Thymus (tissue), 11 donors: ENCODE results near the gene BLMH. TPM values are rescaled to one million over a fixed set of nuclear protein-coding genes. Genes with fewer than 3 reads are reported as not detected.
"Not testable (repeated sequence)": the region's sequence is repeated elsewhere in the genome, so short reads cannot be mapped to it uniquely, and the experiment has no call there.

Source experiments
- DNase-seq, 9 donors: peaks; one replicate each; pipeline ENCODE4 v3.0.0-alpha.2; 2013; ENCODE audit warnings: low spot score in 9 of 9, low read depth in 6 of 9, missing footprints in 1 of 9
- H3K27ac ChIP-seq, 2 donors: one replicate each; pipeline ENCODE4 v1.5.1; 2013; ENCODE audit warnings: control low read depth in 1 of 2, low read depth in 1 of 2, low read length in 1 of 2, mild to moderate bottlenecking in 1 of 2, moderate library complexity in 1 of 2
- H3K27me3 ChIP-seq, 2 donors: one replicate each; pipeline ENCODE4 v1.5.1; 2013; ENCODE audit warnings: low read length in 1 of 2; ENCODE audit not compliant: control insufficient read depth in 2 of 2, insufficient read depth in 1 of 2
- H3K36me3 ChIP-seq, 2 donors: one replicate each; pipeline ENCODE4 v1.5.1; 2013; ENCODE audit warnings: low read length in 1 of 2, mild to moderate bottlenecking in 1 of 2, moderate library complexity in 1 of 2; ENCODE audit not compliant: control insufficient read depth in 2 of 2, insufficient read depth in 2 of 2
- H3K4me1 ChIP-seq, 2 donors: one replicate each; pipeline ENCODE4 v1.5.1; 2013; ENCODE audit warnings: low read length in 2 of 2; ENCODE audit not compliant: control insufficient read depth in 2 of 2, insufficient read depth in 2 of 2
- H3K4me3 ChIP-seq, 2 donors: one replicate each; pipeline ENCODE4 v1.5.1; 2013; ENCODE audit warnings: low read length in 2 of 2, control low read depth in 1 of 2, mild to moderate bottlenecking in 1 of 2
- H3K9me3 ChIP-seq, 2 donors: one replicate each; pipeline ENCODE4 v1.5.1; 2013; ENCODE audit warnings: low read length in 1 of 2, mild to moderate bottlenecking in 1 of 2; ENCODE audit not compliant: control insufficient read depth in 2 of 2, insufficient read depth in 1 of 2
- WGBS: extraction: QIAGEN DNeasy Blood & Tissue Kit; methylation state at CpG from one replicate; pipeline ENCODE4 v1.1.7; 2013; 5-methylcytosine and 5-hydroxymethylcytosine counted together
- polyA plus RNA-seq: library from polyadenylated mRNA; stranded (reverse); fragments of 200-250 nt; gene quantifications from one replicate; pipeline ENCODE4 v1.2.3, GENCODE V29; 2013
- total RNA-seq: library from RNA; stranded (reverse); fragments of 120-200 nt; gene quantifications from one replicate; pipeline ENCODE4 v1.2.4, GENCODE V29; 2013
- donor health status: healthy.

BLMH gene
- total and polyA plus RNA-seq, 2 donors: 33.3 to 37.6 TPM

- H3K9me3 ChIP-seq: no peaks in the 10 kb centered on the region
- 97% methylated on average over 11 of the region's 11 CpGs for WGBS
- H3K4me3 ChIP-seq: no peak overlapping the region
- DNase-seq: no peak
- no peaks in the 10 kb centered on the region for H3K4me1 ChIP-seq
- H3K36me3 ChIP-seq: no peaks in the 10 kb centered on the region
- H3K27me3 ChIP-seq: peaks cover 0 to 2% of the 10 kb centered on the region in 2 donors
- no peak overlapping the region for H3K27ac ChIP-seq
Observed at GRCh38 chr17:30212750-30213149, 79.0 kb downstream of the BLMH start.

GRCh38 chr17:30211371-30211770, 80.4 kb downstream of the BLMH start:
- H3K36me3 ChIP-seq: no peaks in the 10 kb centered on the region
- no peaks in the 10 kb centered on the region for H3K4me1 ChIP-seq
- DNase-seq: no peak
- H3K27ac ChIP-seq: no peak overlapping the region
- H3K9me3 ChIP-seq: no peaks in the 10 kb centered on the region
- H3K27me3 ChIP-seq: peaks cover 0 to 2% of the 10 kb centered on the region in 2 donors
- WGBS: 97% methylated on average over 6 of the region's 6 CpGs
- H3K4me3 ChIP-seq: no peak overlapping the region

GRCh38 chr17:30210901-30211300, 80.8 kb downstream of the BLMH start:
- 97% methylated on average over 10 of the region's 10 CpGs for WGBS

GRCh38 chr17:30210366-30210765, 81.4 kb downstream of the BLMH start:
- no peak for DNase-seq
- Histone ChIP-seq H3K36me3 (no peaks in the 10 kb centered on the region), H3K4me3 (no peak overlapping the region), H3K4me1 (no peaks in the 10 kb centered on the region), H3K9me3 (no peaks in the 10 kb centered on the region), H3K27ac (no peak overlapping the region), H3K27me3 (peaks cover 0 to 3% of the 10 kb centered on the region in 2 donors)
- 95% methylated on average over 11 of the region's 11 CpGs for WGBS

More at GRCh38 chr17:30210901-30211300, 80.8 kb downstream of the BLMH start:
- no peaks in the 10 kb centered on the region for H3K9me3 ChIP-seq
- no peak overlapping the region for H3K27ac ChIP-seq
- H3K4me3 ChIP-seq: no peak overlapping the region
- no peak for DNase-seq
- peaks cover 0 to 2% of the 10 kb centered on the region in 2 donors for H3K27me3 ChIP-seq
- H3K4me1 ChIP-seq: no peaks in the 10 kb centered on the region
- no peaks in the 10 kb centered on the region for H3K36me3 ChIP-seq

GRCh38 chr17:30209930-30210329, 81.8 kb downstream of the BLMH start:
- no peaks in the 10 kb centered on the region for H3K4me1 ChIP-seq
- no peak for DNase-seq
- WGBS: 97% methylated on average over 7 of the region's 7 CpGs
- H3K4me3 ChIP-seq: no peak overlapping the region
- H3K9me3 ChIP-seq: no peaks in the 10 kb centered on the region
- H3K27me3 ChIP-seq: peaks cover 0 to 3% of the 10 kb centered on the region in 2 donors
- H3K27ac ChIP-seq: no peak overlapping the region
- no peaks in the 10 kb centered on the region for H3K36me3 ChIP-seq

- Histone ChIP-seq H3K9me3 (no peaks in the 10 kb centered on the region), H3K4me3 (no peak overlapping the region), H3K27me3 (peaks cover 0 to 3% of the 10 kb centered on the region in 2 donors), H3K27ac (no peak overlapping the region), H3K36me3 (no peaks in the 10 kb centered on the region), H3K4me1 (no peaks in the 10 kb centered on the region)
- DNase-seq: no peak
- WGBS: 50% methylated on average over 3 of the region's 3 CpGs
Observed at GRCh38 chr17:30208214-30208613, 83.5 kb downstream of the BLMH start.

- no peak overlapping the region for H3K27ac ChIP-seq
- no peaks in the 10 kb centered on the region for H3K4me1 ChIP-seq
- H3K4me3 ChIP-seq: no peak overlapping the region
- no peak for DNase-seq
- no peaks in the 10 kb centered on the region for H3K36me3 ChIP-seq
- WGBS: 92% methylated on average over 9 of the region's 9 CpGs
- peaks cover 0 to 3% of the 10 kb centered on the region in 2 donors for H3K27me3 ChIP-seq
- no peaks in the 10 kb centered on the region for H3K9me3 ChIP-seq
Observed at GRCh38 chr17:30207655-30208054, 84.1 kb downstream of the BLMH start.

GRCh38 chr17:30203471-30203981, 88.2 kb downstream of the BLMH start:
- DNase-seq: no peak
- no peaks in the 10 kb centered on the region for H3K36me3 ChIP-seq
- no peak overlapping the region for H3K4me3 ChIP-seq
- H3K27me3 ChIP-seq: peaks cover 0 to 2% of the 10 kb centered on the region in 2 donors
- no peak overlapping the region for H3K27ac ChIP-seq
- no peaks in the 10 kb centered on the region for H3K4me1 ChIP-seq
- no peaks in the 10 kb centered on the region for H3K9me3 ChIP-seq
- WGBS: 91% methylated on average over 6 of the region's 6 CpGs

- not testable (repeated sequence) for H3K27me3 ChIP-seq, H3K36me3 ChIP-seq, DNase-seq, H3K27ac ChIP-seq, H3K9me3 ChIP-seq, H3K4me3 ChIP-seq, H3K4me1 ChIP-seq
- WGBS: 87% methylated on average over 9 of the region's 9 CpGs
Observed at GRCh38 chr17:30200656-30201055, 91.1 kb downstream of the BLMH start.

- Histone ChIP-seq H3K4me3 (no peak overlapping the region), H3K4me1 (no peaks in the 10 kb centered on the region), H3K27ac (no peak overlapping the region), H3K36me3 (no peaks in the 10 kb centered on the region), H3K9me3 (no peaks in the 10 kb centered on the region), H3K27me3 (no peaks in the 10 kb centered on the region)
- no peak for DNase-seq
- WGBS: 96% methylated on average over 10 of the region's 10 CpGs
Observed at GRCh38 chr17:30200106-30200505, 91.6 kb downstream of the BLMH start.
